Mesothelial cell of epicardium (in vitro differentiated cells): ENCODE results near the gene CALML5. TPM values are rescaled to one million over a fixed set of nuclear protein-coding genes. Genes with fewer than 3 reads are reported as not detected.

Source experiments
- DNase-seq, 2 experiments: peaks; one replicate each; pipeline ENCODE4 v3.0.0; 2021; ENCODE audit warnings: low spot score in 2 of 2; ENCODE audit not compliant: unreplicated experiment in 2 of 2
- H3K27ac Mint-ChIP-seq: 2 replicates; pipeline ENCODE4 v1.8.0; 2021; ENCODE audit warnings: mixed read lengths
- H3K27me3 Mint-ChIP-seq: 2 replicates; pipeline ENCODE4 v1.8.0; 2021; ENCODE audit warnings: low read depth, mixed read lengths
- H3K36me3 Mint-ChIP-seq: 2 replicates; pipeline ENCODE4 v1.8.0; 2021; ENCODE audit warnings: mixed read lengths
- H3K4me1 Mint-ChIP-seq: 2 replicates; pipeline ENCODE4 v1.8.0; 2021; ENCODE audit warnings: mixed read lengths
- H3K4me3 Mint-ChIP-seq: 2 replicates; pipeline ENCODE4 v1.8.0; 2021; ENCODE audit warnings: mild to moderate bottlenecking, moderate library complexity, mixed read lengths
- H3K9me3 Mint-ChIP-seq: 2 replicates; pipeline ENCODE4 v1.8.0; 2021; ENCODE audit warnings: mixed read lengths
- total RNA-seq: library from RNA; stranded (reverse); gene quantifications from 3 replicates; pipeline ENCODE4 v1.2.1, GENCODE V29; 2021
- TF ChIP-seq, protein P1 (sequence below): fragments of 200-600 bp; sonication (generic); IDR thresholded peaks from one replicate; pipeline ENCODE4 v1.5.0; 2021; ENCODE audit warnings: antibody characterized with exemption; ENCODE audit not compliant: unreplicated experiment

Gene CALML5
- total RNA-seq, 1 donor from 2014 or later, result not detected

DNA sequence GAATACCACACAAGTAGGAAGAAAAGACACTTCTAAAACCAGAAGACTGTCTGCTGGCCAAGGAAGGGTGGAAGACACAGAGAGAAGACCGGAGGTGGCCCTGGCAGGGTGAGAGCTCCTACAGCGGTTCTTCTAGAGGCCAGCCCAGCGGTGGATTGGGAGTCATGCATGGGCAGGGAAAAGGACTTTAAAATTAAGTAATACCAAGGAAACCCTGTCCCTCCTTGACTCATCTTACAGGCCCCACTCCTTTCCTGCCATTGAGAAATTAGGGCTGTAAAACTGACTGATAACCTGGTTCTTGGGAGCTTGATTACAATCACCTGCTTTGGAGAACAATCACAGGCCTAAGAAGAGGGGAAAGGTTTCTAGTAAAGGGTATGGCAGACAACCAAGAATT lies 41.5 kb upstream of the CALML5 start:
- no peak overlapping the region for H3K4me3 Mint-ChIP-seq
- peak in 1 of 2 experiments; percentile 2 for DNase-seq
- H3K27ac Mint-ChIP-seq, result no peak overlapping the region
- TF ChIP-seq, protein P1, sequence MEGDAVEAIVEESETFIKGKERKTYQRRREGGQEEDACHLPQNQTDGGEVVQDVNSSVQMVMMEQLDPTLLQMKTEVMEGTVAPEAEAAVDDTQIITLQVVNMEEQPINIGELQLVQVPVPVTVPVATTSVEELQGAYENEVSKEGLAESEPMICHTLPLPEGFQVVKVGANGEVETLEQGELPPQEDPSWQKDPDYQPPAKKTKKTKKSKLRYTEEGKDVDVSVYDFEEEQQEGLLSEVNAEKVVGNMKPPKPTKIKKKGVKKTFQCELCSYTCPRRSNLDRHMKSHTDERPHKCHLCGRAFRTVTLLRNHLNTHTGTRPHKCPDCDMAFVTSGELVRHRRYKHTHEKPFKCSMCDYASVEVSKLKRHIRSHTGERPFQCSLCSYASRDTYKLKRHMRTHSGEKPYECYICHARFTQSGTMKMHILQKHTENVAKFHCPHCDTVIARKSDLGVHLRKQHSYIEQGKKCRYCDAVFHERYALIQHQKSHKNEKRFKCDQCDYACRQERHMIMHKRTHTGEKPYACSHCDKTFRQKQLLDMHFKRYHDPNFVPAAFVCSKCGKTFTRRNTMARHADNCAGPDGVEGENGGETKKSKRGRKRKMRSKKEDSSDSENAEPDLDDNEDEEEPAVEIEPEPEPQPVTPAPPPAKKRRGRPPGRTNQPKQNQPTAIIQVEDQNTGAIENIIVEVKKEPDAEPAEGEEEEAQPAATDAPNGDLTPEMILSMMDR, result no peak
- H3K36me3 Mint-ChIP-seq, result peaks cover 8% of the 10 kb centered on the region
- H3K9me3 Mint-ChIP-seq, result peaks cover 22% of the 10 kb centered on the region
- no peaks in the 10 kb centered on the region for H3K27me3 Mint-ChIP-seq
- H3K4me1 Mint-ChIP-seq, result peaks cover 20% of the 10 kb centered on the region

DNA sequence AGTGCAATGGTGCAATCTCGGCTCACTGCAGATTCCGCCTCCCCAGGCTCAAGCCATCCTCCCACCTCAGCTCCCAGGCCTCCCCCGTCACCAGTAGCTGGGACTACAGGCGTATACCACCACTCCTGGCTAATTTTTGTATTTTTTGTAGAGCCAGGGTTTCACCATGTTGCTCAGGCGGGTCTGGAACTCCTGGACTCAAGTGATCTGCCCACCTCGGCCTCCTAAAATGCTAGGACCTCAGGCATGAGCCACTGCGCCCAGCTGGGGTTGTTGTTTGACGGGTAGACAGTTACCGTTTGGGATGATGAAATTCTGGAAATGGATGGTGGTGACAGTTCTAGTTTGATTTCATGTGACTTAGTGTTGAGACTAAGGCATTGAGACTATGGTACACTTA lies 40.7 kb upstream of the CALML5 start:
- TF ChIP-seq, protein P1, result no peak
- no peak for DNase-seq
- peaks cover 19% of the 10 kb centered on the region for H3K4me1 Mint-ChIP-seq
- peaks cover 8% of the 10 kb centered on the region for H3K36me3 Mint-ChIP-seq
- H3K4me3 Mint-ChIP-seq, result no peak overlapping the region
- peaks cover 22% of the 10 kb centered on the region for H3K9me3 Mint-ChIP-seq
- H3K27ac Mint-ChIP-seq, result no peak overlapping the region
- no peaks in the 10 kb centered on the region for H3K27me3 Mint-ChIP-seq

DNA sequence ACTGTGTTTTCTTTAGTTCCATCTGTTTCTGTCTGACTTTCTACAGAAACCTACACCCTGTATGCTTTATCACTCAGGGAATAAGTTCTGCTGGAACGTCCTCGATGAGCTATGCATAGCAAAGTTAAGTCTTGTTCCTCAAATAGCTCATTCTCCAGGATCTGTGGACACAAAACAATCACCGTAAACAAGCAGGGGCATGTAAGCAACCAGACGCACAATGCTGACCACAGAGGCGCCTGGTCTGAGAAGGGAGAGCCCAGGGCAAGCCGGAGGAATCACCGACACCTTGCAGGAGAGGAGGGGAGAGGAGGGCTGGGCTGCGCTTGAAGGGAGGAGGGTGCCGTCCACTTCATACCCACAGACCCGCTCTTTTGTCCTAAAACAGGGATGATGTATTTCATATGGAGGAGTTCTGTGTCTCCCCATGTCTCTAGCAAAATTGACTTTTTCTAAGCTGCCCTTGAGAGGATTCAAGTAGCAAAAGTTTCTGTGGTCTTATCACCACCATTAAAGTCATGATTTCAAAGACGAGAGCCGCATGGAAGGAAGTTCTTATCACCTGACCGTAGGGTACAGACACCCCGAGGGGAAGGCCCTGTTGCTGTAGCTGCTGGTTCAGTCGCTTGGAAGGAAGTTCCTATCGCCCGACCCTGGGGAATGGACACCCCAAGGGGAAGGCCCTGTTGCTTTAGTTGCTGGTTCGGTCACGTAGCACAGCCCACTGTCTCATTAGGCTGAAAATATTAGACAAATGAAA lies 39.7 kb upstream of the CALML5 start:
- peak overlapping the region; percentile 92 for H3K27ac Mint-ChIP-seq
- H3K27me3 Mint-ChIP-seq, result no peaks in the 10 kb centered on the region
- H3K4me3 Mint-ChIP-seq, result no peak overlapping the region
- TF ChIP-seq, protein P1, result no peak
- peaks cover 26% of the 10 kb centered on the region for H3K4me1 Mint-ChIP-seq
- H3K9me3 Mint-ChIP-seq, result peaks cover 19% of the 10 kb centered on the region
- DNase-seq, result peak in 1 of 2 experiments; percentile 4
- peaks cover 8% of the 10 kb centered on the region for H3K36me3 Mint-ChIP-seq

DNA sequence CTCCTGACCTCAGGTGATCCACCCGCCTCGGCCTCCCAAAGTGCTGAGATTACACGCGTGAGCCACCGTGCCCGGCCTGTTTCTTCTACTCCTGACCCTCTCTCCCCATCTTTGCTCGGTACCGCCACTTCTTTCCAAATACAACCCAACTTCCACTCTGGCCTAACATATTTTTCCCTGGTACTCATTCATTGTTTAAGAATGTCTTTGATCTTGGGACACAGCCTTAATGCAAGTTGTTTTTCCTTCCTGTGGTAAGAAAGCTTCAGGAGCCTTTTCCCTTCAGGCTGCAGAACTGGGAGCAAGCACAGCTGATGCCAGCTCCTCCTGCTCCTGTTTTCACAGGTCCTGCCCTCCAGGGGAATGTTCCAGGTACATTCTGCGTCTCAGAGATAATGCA lies 39.1 kb upstream of the CALML5 start:
- DNase-seq, result peak in 1 of 2 experiments; percentile 5
- peaks cover 5% of the 10 kb centered on the region for H3K36me3 Mint-ChIP-seq

DNA sequence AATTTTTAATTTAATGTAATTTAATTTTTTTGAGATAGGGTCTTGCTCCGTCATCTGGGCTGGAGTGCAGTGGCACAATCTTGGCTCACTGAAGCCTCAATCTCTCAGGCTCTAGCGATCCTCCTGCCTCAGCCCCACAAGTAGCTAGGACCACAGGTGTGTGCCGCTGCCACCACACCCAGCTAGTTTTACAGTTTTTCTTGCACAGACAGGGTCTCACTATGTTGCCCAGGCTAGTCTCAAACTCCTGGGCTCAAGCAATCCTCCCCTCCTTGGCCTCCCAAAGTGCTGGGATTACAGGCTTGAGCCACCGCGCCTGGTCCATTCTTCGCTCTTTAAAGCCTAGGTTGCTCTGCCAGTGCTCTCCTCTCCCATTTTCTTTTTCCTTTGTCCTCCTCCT lies 38.3 kb upstream of the CALML5 start:
- no peak overlapping the region for H3K4me3 Mint-ChIP-seq
- peaks cover 30% of the 10 kb centered on the region for H3K4me1 Mint-ChIP-seq
- H3K36me3 Mint-ChIP-seq, result peaks cover 5% of the 10 kb centered on the region
- TF ChIP-seq, protein P1, result no peak
- H3K27me3 Mint-ChIP-seq, result no peaks in the 10 kb centered on the region
- H3K27ac Mint-ChIP-seq, result peak overlapping the region; percentile 92
- peaks cover 11% of the 10 kb centered on the region for H3K9me3 Mint-ChIP-seq
- peak in 1 of 2 experiments; percentile 3 for DNase-seq

More for the DNA sequence above, 39.1 kb upstream of the CALML5 start:
- TF ChIP-seq, protein P1, result no peak
- Mint-ChIP-seq H3K27ac (peak overlapping the region; percentile 92), H3K4me3 (no peak overlapping the region), H3K4me1 (peaks cover 29% of the 10 kb centered on the region), H3K9me3 (peaks cover 15% of the 10 kb centered on the region), H3K27me3 (no peaks in the 10 kb centered on the region)
